ENCODE results near the gene POLG. TPM values are rescaled to one million over a fixed set of nuclear protein-coding genes. Genes with fewer than 3 reads are reported as not detected.

Gene POLG
- polyA plus RNA-seq, 1 donor from 2014 or later: 47.9 TPM

DNA sequence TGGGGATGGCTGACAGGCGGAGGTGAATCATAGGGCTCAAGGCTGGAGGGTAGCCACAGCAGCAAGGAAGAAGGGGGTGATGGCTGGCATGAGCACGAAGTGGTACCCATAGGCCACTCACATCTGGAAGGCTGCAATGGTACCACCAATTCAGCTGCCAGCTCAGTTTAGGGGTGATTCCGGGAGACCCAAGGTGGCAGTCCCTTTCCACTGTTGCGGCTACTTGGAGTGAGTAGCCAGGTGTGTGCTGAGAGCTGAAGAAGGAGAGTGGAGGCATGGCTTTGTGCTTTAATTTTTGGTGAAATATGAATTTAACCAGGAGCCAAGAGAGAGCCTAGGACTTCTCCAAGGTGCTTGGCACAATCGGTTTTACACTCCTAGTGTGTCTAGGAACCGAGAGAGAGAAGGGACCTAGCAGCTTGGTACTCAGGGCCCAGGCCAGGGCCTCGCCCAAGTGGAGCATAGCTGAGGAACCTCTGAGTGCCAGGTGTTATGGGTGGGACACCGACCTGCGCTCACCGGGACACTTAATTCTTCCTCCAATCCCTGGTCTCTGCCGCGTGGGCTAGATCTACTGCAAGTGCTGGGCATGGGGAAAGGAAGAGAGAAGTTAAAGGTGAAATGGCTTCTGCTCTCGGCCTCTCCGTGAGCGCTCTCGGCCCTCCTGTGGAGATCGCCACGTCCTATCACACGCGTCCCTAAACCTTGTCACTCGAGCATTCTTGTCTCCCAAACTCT is 32.2 kb upstream of the POLG start:
- H3K4me2 ChIP-seq (ENCODE audit: low read length): peak overlapping the region; percentile 54
- peak overlapping the region; percentile 38 for H3K27ac ChIP-seq (ENCODE audit: low read length)
- H3K9me3 ChIP-seq (ENCODE audit: low read length): no peaks in the 10 kb centered on the region
- H3K79me2 ChIP-seq (replicated peaks; ENCODE audit: insufficient read depth, low read length): peaks cover 86% of the 10 kb centered on the region
- no peaks in the 10 kb centered on the region for H3K9me2 ChIP-seq (ENCODE audit: insufficient read depth, low read length)
- H3K36me3 ChIP-seq (ENCODE audit: insufficient read depth, low read length): no peaks in the 10 kb centered on the region
- H4K20me1 ChIP-seq (ENCODE audit: insufficient read depth): no peaks in the 10 kb centered on the region
- H2AFZ ChIP-seq (ENCODE audit: low read depth, low read length): peak overlapping the region; percentile 36
- H3K9ac ChIP-seq (ENCODE audit: low read length): peak overlapping the region; percentile 81
- peak overlapping the region; percentile 88 for H3K4me3 ChIP-seq (ENCODE audit: low read length)
- no peaks in the 10 kb centered on the region for H3F3A ChIP-seq (ENCODE audit: insufficient read depth, low read length, poor library complexity, severe bottlenecking)
- peaks cover 76% of the 10 kb centered on the region for H3K27me3 ChIP-seq (ENCODE audit: insufficient read depth, low read depth, low read length)
- TF ChIP-seq SMC3 (conservative IDR thresholded peaks at IDR 0.05; ENCODE audit: poor library complexity) (no peak), TAF1 (IDR thresholded peaks at IDR 0.05; ENCODE audit: low read depth) (no peak), EP300 (conservative IDR thresholded peaks at IDR 0.05; ENCODE audit: poor library complexity, severe bottlenecking) (no peak), RAD21 (conservative IDR thresholded peaks at IDR 0.05) (no peak), POLR2AphosphoS5 (IDR thresholded peaks at IDR 0.05) (no peak), REST (IDR thresholded peaks at IDR 0.05; ENCODE audit: borderline replicate concordance) (no peak), EZH2 (IDR thresholded peaks at IDR 0.05; ENCODE audit: borderline replicate concordance, insufficient read depth, low read length, poor library complexity, severe bottlenecking) (no peak), CTCF (IDR thresholded peaks at IDR 0.05; ENCODE audit: poor library complexity, severe bottlenecking) (no peak), MXI1 (conservative IDR thresholded peaks at IDR 0.05; ENCODE audit: poor library complexity, severe bottlenecking) (no peak)

DNA sequence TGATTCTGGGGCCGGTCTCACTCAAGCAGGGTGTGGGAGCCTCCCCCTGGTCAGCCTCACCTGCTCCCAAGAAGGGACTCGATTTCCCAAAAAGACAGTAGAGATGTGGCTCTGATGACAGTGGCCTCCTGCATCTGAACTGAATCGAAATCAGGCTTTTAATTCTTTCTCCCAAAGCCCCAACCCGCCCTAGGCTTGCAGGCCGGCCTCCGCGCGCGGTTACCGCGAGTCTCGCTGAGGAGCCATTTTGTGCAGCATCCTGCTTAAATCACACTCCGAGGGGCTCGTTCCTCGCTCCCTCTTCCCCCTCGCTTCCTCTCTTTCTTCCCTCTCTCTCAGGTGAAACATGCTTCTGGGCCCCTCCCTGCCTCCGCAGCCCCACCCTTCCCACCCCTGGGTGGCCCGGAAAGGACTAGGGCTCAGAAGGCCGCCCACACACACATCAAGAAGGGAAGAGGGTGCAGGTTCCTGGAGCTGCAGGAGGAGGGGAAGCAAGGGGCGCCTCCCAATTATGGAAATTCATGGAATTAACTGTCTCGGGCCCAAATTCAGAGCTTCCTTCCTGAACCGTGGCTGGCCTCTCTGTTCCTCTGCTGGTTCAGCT is 30.9 kb upstream of the POLG start:
- Histone ChIP-seq H3K27me3 (ENCODE audit: insufficient read depth, low read depth, low read length) (peaks cover 69% of the 10 kb centered on the region), H3K9me3 (ENCODE audit: low read length) (no peaks in the 10 kb centered on the region), H3K9me2 (ENCODE audit: insufficient read depth, low read length) (no peaks in the 10 kb centered on the region), H3K4me2 (ENCODE audit: low read length) (no peak overlapping the region), H3F3A (ENCODE audit: insufficient read depth, low read length, poor library complexity, severe bottlenecking) (peaks cover 6% of the 10 kb centered on the region), H3K27ac (ENCODE audit: low read length) (no peak overlapping the region), H3K4me3 (ENCODE audit: low read length) (peak overlapping the region; percentile 93), H2AFZ (ENCODE audit: low read depth, low read length) (no peak overlapping the region), H3K9ac (ENCODE audit: low read length) (peak overlapping the region; percentile 31), H3K79me2 (replicated peaks; ENCODE audit: insufficient read depth, low read length) (peaks cover 74% of the 10 kb centered on the region), H4K20me1 (ENCODE audit: insufficient read depth) (no peaks in the 10 kb centered on the region), H3K36me3 (ENCODE audit: insufficient read depth, low read length) (no peaks in the 10 kb centered on the region)
- TF ChIP-seq CTCF (IDR thresholded peaks at IDR 0.05; ENCODE audit: poor library complexity, severe bottlenecking) (no peak), EP300 (conservative IDR thresholded peaks at IDR 0.05; ENCODE audit: poor library complexity, severe bottlenecking) (no peak), RAD21 (conservative IDR thresholded peaks at IDR 0.05) (no peak), SMC3 (conservative IDR thresholded peaks at IDR 0.05; ENCODE audit: poor library complexity) (no peak), EZH2 (IDR thresholded peaks at IDR 0.05; ENCODE audit: borderline replicate concordance, insufficient read depth, low read length, poor library complexity, severe bottlenecking) (no peak), TAF1 (IDR thresholded peaks at IDR 0.05; ENCODE audit: low read depth) (no peak), REST (IDR thresholded peaks at IDR 0.05; ENCODE audit: borderline replicate concordance) (no peak), POLR2AphosphoS5 (IDR thresholded peaks at IDR 0.05) (no peak), MXI1 (conservative IDR thresholded peaks at IDR 0.05; ENCODE audit: poor library complexity, severe bottlenecking) (no peak)

Measured in neural cell (in vitro differentiated cells).